ENCODE measurements around the gene ADRA2C. TPM values are rescaled to one million over a fixed set of nuclear protein-coding genes. Genes with fewer than 3 reads are reported as not detected.

The ADRA2C gene
- total and polyA plus RNA-seq, 9 of the 15 experiments (the other 6 are each of a cell fraction or from before 2014, with no cell fraction given): 0.06 to 0.58 (median 0.14) TPM; not detected in 2

GRCh38 chr4:3786196-3786869 lies 20.1 kb downstream of the ADRA2C start:
- H3K9me1 ChIP-seq (ENCODE audit: control insufficient read depth, insufficient read depth, low read length): no peaks in the 10 kb centered on the region
- H3K4me2 ChIP-seq (ENCODE audit: insufficient read depth, low read length): no peak overlapping the region
- 2% methylated on average over 13 of the region's 13 CpGs for WGBS (ENCODE audit: insufficient coverage, low coverage, missing lambda C conversion rate)
- H2AFZ ChIP-seq (ENCODE audit: low read depth, low read length): no peak overlapping the region
- no peak overlapping the region for H3K4me3 ChIP-seq
- no peaks in the 10 kb centered on the region for H3K9me3 ChIP-seq (replicated peaks; ENCODE audit: control insufficient read depth, insufficient read depth, low read depth, low read length)
- POLR2A ChIA-PET: interaction anchor here (0.5 to 1.0 kb wide), 2 partner anchors 116 to 1531 kb away, joined by 3 read pairs; no protein-coding TSS in a partner anchor
- TF ChIP-seq PRPF4 (IDR thresholded peaks at IDR 0.05; ENCODE audit: insufficient read depth, low read depth, low read length, poor library complexity, severe bottlenecking) (no peak), XRCC4 (IDR thresholded peaks at IDR 0.05; ENCODE audit: extremely low read depth, insufficient read depth, insufficient read length) (no peak), ZNF431 (CRISPR knock-in tag; IDR thresholded peaks at IDR 0.05) (no peak), ZC3H8 (IDR thresholded peaks at IDR 0.05) (no peak), ZNF445 (CRISPR knock-in tag; IDR thresholded peaks at IDR 0.05; ENCODE audit: low read depth) (no peak), ELF2 (CRISPR knock-in tag; IDR thresholded peaks at IDR 0.05) (no peak), RFX7 (CRISPR knock-in tag; IDR thresholded peaks at IDR 0.05) (no peak), MTA3 (IDR thresholded peaks at IDR 0.05; ENCODE audit: borderline replicate concordance) (no peak), CGGBP1 (CRISPR knock-in tag; IDR thresholded peaks at IDR 0.05) (no peak), SRSF9 (IDR thresholded peaks at IDR 0.05; ENCODE audit: borderline replicate concordance, low read depth, low read length) (no peak), E4F1 (CRISPR knock-in tag; IDR thresholded peaks at IDR 0.05; ENCODE audit: borderline replicate concordance) (no peak), ZNF655 (CRISPR knock-in tag; IDR thresholded peaks at IDR 0.05) (no peak)
- no peak overlapping the region for H3K9ac ChIP-seq (ENCODE audit: insufficient read depth in 1 of 2, low read depth in 2 of 2, low read length in 2 of 2)
- no peak for ATAC-seq
- no peak for FAIRE-seq
- intact Hi-C loops (cut with micrococcal nuclease): no loop called here
- CTCF ChIA-PET (ENCODE audit: low intra/inter-chr PET ratio): no interaction called here
- in situ Hi-C loops (cut with MboI): no loop called here
- no peak overlapping the region for H3K27ac ChIP-seq (ENCODE audit: extremely low read depth, low read depth, low read length)
- BruUV-seq (replicated peaks): no TSS peak
- no peaks in the 10 kb centered on the region for H3K36me3 ChIP-seq (ENCODE audit: control insufficient read depth, insufficient read depth, low read length)
- no peaks in the 10 kb centered on the region for H3K79me2 ChIP-seq (ENCODE audit: control insufficient read depth, insufficient read depth, low read length)
- H3K4me1 ChIP-seq (replicated peaks in 1 of 2; ENCODE audit: control insufficient read depth in 2 of 2, insufficient read depth in 2 of 2, low read length in 2 of 2): peaks cover 0 to 19% of the 10 kb centered on the region in 2 experiments; a peak in 2 of 5 replicates
- DNase-seq (ENCODE audit: extremely low read depth in 1 of 4, low spot score in 3 of 4): no peak
- 0 out of 2 replicates have a peak, but pooled peaks cover 5% of the 10 kb centered on the region for H4K20me1 ChIP-seq (replicated peaks; ENCODE audit: control insufficient read depth, insufficient read depth, low read length)
- H3K27me3 ChIP-seq (ENCODE audit: control insufficient read depth in 2 of 2, insufficient read depth in 2 of 2, low read length in 2 of 2): peaks cover 0 to 18% of the 10 kb centered on the region in 2 experiments; a peak in 2 of 5 replicates

Measured in K562 (cell line).